Neural cell (in vitro differentiated cells): Measurements from ENCODE around the gene CCDC88A. TPM values are rescaled to one million over a fixed set of nuclear protein-coding genes. Genes with fewer than 3 reads are reported as not detected.

ENCODE experiments used
- H2AFZ ChIP-seq: fragments of 200-600, 300-800 bp; sonication (generic), shearing (Covaris generic); 2 replicates; pipeline ENCODE4 v1.6.0; 2014; ENCODE audit warnings: low read depth, mild to moderate bottlenecking, antibody characterized with exemption, low read length, moderate library complexity
- H3F3A ChIP-seq: fragments of 200-600 bp; shearing (Covaris generic); 2 replicates; pipeline ENCODE4 v1.6.1; 2016; ENCODE audit warnings: mild to moderate bottlenecking, moderate library complexity, mixed read lengths, antibody characterized with exemption, low read length; ENCODE audit not compliant: insufficient read depth, poor library complexity, severe bottlenecking
- H3K27ac ChIP-seq: fragments of 200-600, 300-800 bp; sonication (generic), shearing (Covaris generic); 2 replicates; pipeline ENCODE4 v1.5.1; 2014; ENCODE audit warnings: mild to moderate bottlenecking, low read length, moderate library complexity
- H3K27me3 ChIP-seq: fragments of 300-800, 200-600 bp; sonication (generic), shearing (Covaris generic); 2 replicates; pipeline ENCODE4 v1.6.0; 2014; ENCODE audit warnings: mild to moderate bottlenecking, low read depth, low read length, moderate library complexity; ENCODE audit not compliant: insufficient read depth
- H3K36me3 ChIP-seq: fragments of 300-800, 200-600 bp; sonication (generic), shearing (Covaris generic); 2 replicates; pipeline ENCODE4 v1.5.1; 2014; ENCODE audit warnings: mild to moderate bottlenecking, antibody characterized with exemption, low read length, moderate library complexity; ENCODE audit not compliant: insufficient read depth
- H3K4me2 ChIP-seq: fragments of 300-800, 200-600 bp; sonication (generic), shearing (Covaris generic); 2 replicates; pipeline ENCODE4 v1.6.0; 2014; ENCODE audit warnings: mild to moderate bottlenecking, low read length
- H3K4me3 ChIP-seq: fragments of 300-800, 200-600 bp; sonication (generic), shearing (Covaris generic); 2 replicates; pipeline ENCODE4 v1.5.1; 2014; ENCODE audit warnings: mild to moderate bottlenecking, low read length, moderate library complexity
- H3K79me2 ChIP-seq: fragments of 200-600 bp; shearing (Covaris generic); replicated peaks from 2 replicates; pipeline ENCODE4 v1.6.0; 2014; ENCODE audit warnings: mild to moderate bottlenecking, low read length, moderate library complexity; ENCODE audit not compliant: insufficient read depth
- H3K9ac ChIP-seq: fragments of 300-800, 200-600 bp; sonication (generic), shearing (Covaris generic); 2 replicates; pipeline ENCODE4 v1.6.1; 2016; ENCODE audit warnings: mild to moderate bottlenecking, low read length, mixed read lengths
- H3K9me2 ChIP-seq: fragments of 200-600 bp; shearing (Covaris generic); 2 replicates; pipeline ENCODE4 v1.6.1; 2016; ENCODE audit warnings: mild to moderate bottlenecking, low read length, mixed read lengths; ENCODE audit not compliant: insufficient read depth
- H3K9me3 ChIP-seq: fragments of 200-600, 300-800 bp; sonication (generic), shearing (Covaris generic); 2 replicates; pipeline ENCODE4 v1.6.1; 2016; ENCODE audit warnings: mild to moderate bottlenecking, mixed run types, low read length, moderate library complexity, mixed read lengths
- H4K20me1 ChIP-seq: fragments of 200-600 bp; shearing (Covaris generic); 2 replicates; pipeline ENCODE4 v1.6.1; 2016; ENCODE audit warnings: mild to moderate bottlenecking, mixed run types; ENCODE audit not compliant: insufficient read depth
- EP300 ChIP-seq: fragments of 450-650 bp; conservative IDR thresholded peaks from 2 replicates; pipeline ENCODE4 v1.6.1; 2014; ENCODE audit warnings: antibody characterized with exemption, mild to moderate bottlenecking, moderate library complexity; ENCODE audit not compliant: poor library complexity, severe bottlenecking
- EZH2 ChIP-seq: fragments of 200-600, 300-800 bp; shearing (Covaris generic), sonication (generic); IDR thresholded peaks from 2 replicates; pipeline ENCODE4 v1.6.1; 2014; ENCODE audit warnings: antibody characterized with exemption, low read length, borderline replicate concordance, mild to moderate bottlenecking; ENCODE audit not compliant: insufficient read depth, poor library complexity, severe bottlenecking
- MXI1 ChIP-seq: fragments of 450-650 bp; conservative IDR thresholded peaks from 2 replicates; pipeline ENCODE4 v1.6.1; 2014; ENCODE audit warnings: antibody characterized with exemption, mild to moderate bottlenecking; ENCODE audit not compliant: poor library complexity, severe bottlenecking
- POLR2AphosphoS5 ChIP-seq: IDR thresholded peaks from 2 replicates; pipeline ENCODE4 v1.6.1; 2012
- RAD21 ChIP-seq: fragments of 450-650 bp; conservative IDR thresholded peaks from 2 replicates; pipeline ENCODE4 v1.6.1; 2014; ENCODE audit warnings: antibody characterized with exemption, mild to moderate bottlenecking, moderate library complexity
- REST ChIP-seq: IDR thresholded peaks from 2 replicates; pipeline ENCODE4 v1.6.1; 2012; ENCODE audit warnings: borderline replicate concordance
- SMC3 ChIP-seq: fragments of 450-650 bp; conservative IDR thresholded peaks from 2 replicates; pipeline ENCODE4 v1.6.1; 2014; ENCODE audit warnings: antibody characterized with exemption, mild to moderate bottlenecking, moderate library complexity; ENCODE audit not compliant: poor library complexity
- TAF1 ChIP-seq: IDR thresholded peaks from 2 replicates; pipeline ENCODE4 v1.6.1; 2012; ENCODE audit warnings: low read depth
- polyA plus RNA-seq: library from polyadenylated mRNA; depleted of rRNA; stranded (reverse); fragments of >200 nt; gene quantifications from 2 replicates; pipeline ENCODE4 v1.2.3, GENCODE V29; 2014
- TF ChIP-seq, protein P1 (sequence below): fragments of 450-650 bp; IDR thresholded peaks from 2 replicates; pipeline ENCODE4 v1.5.1; 2014; ENCODE audit warnings: antibody characterized with exemption, mild to moderate bottlenecking, moderate library complexity; ENCODE audit not compliant: poor library complexity, severe bottlenecking

The CCDC88A gene
- polyA plus RNA-seq, 1 donor from 2014 or later = 224 TPM

DNA sequence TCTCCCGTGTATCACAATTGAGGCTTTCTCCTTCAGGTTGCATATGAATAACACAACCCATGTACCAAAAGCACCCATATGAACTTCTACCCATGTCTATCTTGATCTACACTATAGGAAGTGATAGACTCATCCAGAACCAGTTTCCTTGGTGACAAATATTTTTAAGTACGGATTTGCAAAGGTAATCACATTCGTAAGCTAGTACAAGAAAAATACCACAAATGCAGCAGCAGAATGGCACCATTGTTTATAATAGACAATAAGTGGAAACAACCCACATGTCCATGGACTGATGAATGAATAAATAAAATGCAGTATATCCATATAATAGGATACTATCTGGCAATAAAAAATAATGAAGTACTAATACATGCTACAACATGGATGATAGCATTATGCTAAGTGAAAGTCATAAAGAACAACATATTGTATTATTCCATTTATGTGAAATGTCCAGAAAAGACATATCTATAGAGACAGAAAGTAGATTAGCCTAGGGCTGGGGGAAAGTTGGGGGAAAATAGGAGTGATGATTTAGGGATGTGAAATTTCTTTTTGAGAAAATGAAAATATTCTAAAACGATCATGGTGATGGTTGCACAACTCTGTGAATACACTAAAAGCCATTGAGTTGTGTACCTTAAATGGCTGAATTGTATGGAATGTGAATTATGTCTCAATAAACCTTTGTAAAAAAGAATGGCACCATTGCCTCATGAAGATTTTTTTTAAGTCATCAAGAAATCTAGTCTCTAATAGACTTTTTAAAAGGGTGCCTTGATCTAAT, 3.4 kb upstream of the CCDC88A start:
- H3K36me3 ChIP-seq = no peaks in the 10 kb centered on the region

DNA sequence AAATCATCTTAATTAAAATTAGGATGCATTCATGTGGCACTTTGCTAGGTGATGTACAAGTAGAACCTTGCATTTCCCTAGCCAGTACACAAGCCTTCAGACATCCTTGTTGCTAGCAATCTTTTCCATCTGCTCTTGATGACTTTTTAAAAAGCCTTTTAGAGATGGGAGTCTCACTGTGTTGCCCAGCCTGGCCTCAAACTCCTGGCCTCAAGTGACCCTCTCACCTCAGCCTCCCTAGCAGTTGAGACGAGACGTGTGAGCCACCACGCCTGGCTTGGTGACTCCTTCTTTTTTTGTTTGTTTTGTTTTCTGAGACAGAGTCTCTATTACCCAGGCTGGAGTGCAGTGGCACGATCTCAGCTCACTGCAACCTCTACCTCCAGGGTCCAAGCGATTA, 1.7 kb upstream of the CCDC88A start:
- peaks cover 8% of the 10 kb centered on the region for H3F3A ChIP-seq
- H3K79me2 ChIP-seq = peaks cover 29% of the 10 kb centered on the region
- no peaks in the 10 kb centered on the region for H3K9me3 ChIP-seq
- H3K9ac ChIP-seq = no peak overlapping the region
- TF ChIP-seq RAD21 (no peak), SMC3 (no peak), TAF1 (no peak)
- H3K4me2 ChIP-seq = no peak overlapping the region
- H3K27me3 ChIP-seq = no peaks in the 10 kb centered on the region
- no peaks in the 10 kb centered on the region for H4K20me1 ChIP-seq
- no peak overlapping the region for H2AFZ ChIP-seq
- H3K9me2 ChIP-seq = no peaks in the 10 kb centered on the region
- no peak overlapping the region for H3K4me3 ChIP-seq
- H3K27ac ChIP-seq = no peak overlapping the region
- H3K36me3 ChIP-seq = no peaks in the 10 kb centered on the region

More for the DNA sequence above, 3.4 kb upstream of the CCDC88A start:
- Histone ChIP-seq H3K27ac (no peak overlapping the region), H3K9ac (no peak overlapping the region), H3K9me3 (no peaks in the 10 kb centered on the region), H2AFZ (no peak overlapping the region), H4K20me1 (no peaks in the 10 kb centered on the region), H3K27me3 (no peaks in the 10 kb centered on the region), H3K9me2 (no peaks in the 10 kb centered on the region), H3K4me2 (no peak overlapping the region), H3K4me3 (no peak overlapping the region), H3F3A (peaks cover 8% of the 10 kb centered on the region), H3K79me2 (peaks cover 11% of the 10 kb centered on the region)
- TF ChIP-seq TAF1 (no peak), EP300 (no peak), EZH2 (no peak), RAD21 (no peak), REST (no peak), MXI1 (no peak), SMC3 (no peak), POLR2AphosphoS5 (no peak)
- TF ChIP-seq, protein P1, sequence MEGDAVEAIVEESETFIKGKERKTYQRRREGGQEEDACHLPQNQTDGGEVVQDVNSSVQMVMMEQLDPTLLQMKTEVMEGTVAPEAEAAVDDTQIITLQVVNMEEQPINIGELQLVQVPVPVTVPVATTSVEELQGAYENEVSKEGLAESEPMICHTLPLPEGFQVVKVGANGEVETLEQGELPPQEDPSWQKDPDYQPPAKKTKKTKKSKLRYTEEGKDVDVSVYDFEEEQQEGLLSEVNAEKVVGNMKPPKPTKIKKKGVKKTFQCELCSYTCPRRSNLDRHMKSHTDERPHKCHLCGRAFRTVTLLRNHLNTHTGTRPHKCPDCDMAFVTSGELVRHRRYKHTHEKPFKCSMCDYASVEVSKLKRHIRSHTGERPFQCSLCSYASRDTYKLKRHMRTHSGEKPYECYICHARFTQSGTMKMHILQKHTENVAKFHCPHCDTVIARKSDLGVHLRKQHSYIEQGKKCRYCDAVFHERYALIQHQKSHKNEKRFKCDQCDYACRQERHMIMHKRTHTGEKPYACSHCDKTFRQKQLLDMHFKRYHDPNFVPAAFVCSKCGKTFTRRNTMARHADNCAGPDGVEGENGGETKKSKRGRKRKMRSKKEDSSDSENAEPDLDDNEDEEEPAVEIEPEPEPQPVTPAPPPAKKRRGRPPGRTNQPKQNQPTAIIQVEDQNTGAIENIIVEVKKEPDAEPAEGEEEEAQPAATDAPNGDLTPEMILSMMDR = no peak
